ENCODE measurements around the gene AUTS2.

DNA sequence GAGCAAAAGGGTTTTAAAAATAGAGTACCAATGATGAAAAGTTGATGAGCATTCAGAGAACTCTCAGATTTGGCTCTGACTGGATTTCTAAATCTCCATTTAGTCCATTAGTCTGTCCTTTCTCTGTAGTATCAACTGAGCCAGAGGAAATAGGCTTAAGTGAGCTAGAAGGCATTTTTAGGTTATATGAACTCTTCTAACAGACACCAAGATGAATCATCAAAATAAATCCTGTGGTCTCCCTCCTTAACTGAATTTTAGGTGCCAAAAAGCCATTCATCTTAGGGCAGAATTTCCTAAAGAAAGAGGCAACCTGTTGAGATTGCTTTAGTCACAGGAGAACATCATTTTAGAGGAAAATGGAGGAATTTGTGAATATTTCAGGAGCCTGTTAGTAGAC lies 305.1 kb downstream of the AUTS2 start:
- TF ChIP-seq, protein P1, sequence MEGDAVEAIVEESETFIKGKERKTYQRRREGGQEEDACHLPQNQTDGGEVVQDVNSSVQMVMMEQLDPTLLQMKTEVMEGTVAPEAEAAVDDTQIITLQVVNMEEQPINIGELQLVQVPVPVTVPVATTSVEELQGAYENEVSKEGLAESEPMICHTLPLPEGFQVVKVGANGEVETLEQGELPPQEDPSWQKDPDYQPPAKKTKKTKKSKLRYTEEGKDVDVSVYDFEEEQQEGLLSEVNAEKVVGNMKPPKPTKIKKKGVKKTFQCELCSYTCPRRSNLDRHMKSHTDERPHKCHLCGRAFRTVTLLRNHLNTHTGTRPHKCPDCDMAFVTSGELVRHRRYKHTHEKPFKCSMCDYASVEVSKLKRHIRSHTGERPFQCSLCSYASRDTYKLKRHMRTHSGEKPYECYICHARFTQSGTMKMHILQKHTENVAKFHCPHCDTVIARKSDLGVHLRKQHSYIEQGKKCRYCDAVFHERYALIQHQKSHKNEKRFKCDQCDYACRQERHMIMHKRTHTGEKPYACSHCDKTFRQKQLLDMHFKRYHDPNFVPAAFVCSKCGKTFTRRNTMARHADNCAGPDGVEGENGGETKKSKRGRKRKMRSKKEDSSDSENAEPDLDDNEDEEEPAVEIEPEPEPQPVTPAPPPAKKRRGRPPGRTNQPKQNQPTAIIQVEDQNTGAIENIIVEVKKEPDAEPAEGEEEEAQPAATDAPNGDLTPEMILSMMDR (IDR thresholded peaks at IDR 0.05): no peak
- TF ChIP-seq POLR2AphosphoS5 (IDR thresholded peaks at IDR 0.05): no peak

All from breast epithelium (tissue), 3 donors.